Heart left ventricle (tissue), 13 donors: ENCODE results near the gene NKPD1.

ENCODE experiments used
- POLR2A ChIP-seq, 2 donors: fragments of 450-650 bp; IDR thresholded peaks; one replicate each; pipeline ENCODE4 v1.6.1; 2017; ENCODE audit warnings: antibody characterized with exemption in 2 of 2, mild to moderate bottlenecking in 2 of 2, moderate library complexity in 2 of 2
- TF ChIP-seq, protein P1 (sequence below), 12 donors: fragments of 200-600 bp; sonication (generic) in 4 of 12; IDR thresholded peaks; one replicate each; pipeline versions ENCODE4 v1.5.0 to v1.8.0; 2018 to 2022; ENCODE audit warnings: antibody characterized with exemption in 12 of 12, mild to moderate bottlenecking in 5 of 12
- donor health status: ischemic (EF 13 %, LVEDD 7.1; RV severe dilation, severe dysfunction).
- donor health status: DM: no; HTN: yes; CAD: no.
- donor health status: DM: no; HTN: no; CAD: no.
- donor health status: ischemic (EF 25% LVEDD 6.9; RV normal size, moderate dysfunction).
- donor health status: ischemic (EF 25% LVEDD 5.7; RV mildly dilated, moderate dysfunction).
- donor health status: ischemic (EF 35%, LVEDD 5.7; RV mildly dilated, moderate dysfunction).
- donor health status: nonischemic (EF 11% LVEDD 7.7; RV severe dilation, severe dysfunction).
- donor health status: DM: yes; HTN: yes; CAD: no.
- donor health status: PGD.
- donor health status: ischemic (EF 29% LVEDD 5.4; RV normal size, mild dysfunction).
- donor health status: nonischemic (EF 23%, LVEDD 6.1; RV moderate dilation, normal function).

DNA sequence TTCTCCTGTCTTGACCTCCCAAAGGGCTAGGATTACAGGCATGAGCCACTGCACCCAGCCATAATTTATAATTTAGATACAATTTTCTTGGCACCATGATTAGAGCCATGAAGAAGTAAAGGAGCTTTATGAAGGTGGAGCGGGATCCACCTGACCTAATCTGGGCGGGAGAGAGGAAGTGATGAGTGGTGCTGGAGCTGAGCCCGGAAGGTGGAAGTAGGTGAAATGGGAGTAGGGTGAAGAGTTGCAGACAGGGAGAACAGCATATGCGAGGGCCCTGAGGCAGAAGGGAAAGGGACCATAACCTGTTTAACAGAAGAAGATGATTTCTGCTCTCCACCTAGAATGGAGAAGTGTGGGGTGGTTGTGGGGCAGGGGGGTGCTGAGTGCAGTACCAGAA is 22.0 kb upstream of the NKPD1 start:
- TF ChIP-seq POLR2A (IDR thresholded peaks at IDR 0.05): no peak
- TF ChIP-seq, protein P1, sequence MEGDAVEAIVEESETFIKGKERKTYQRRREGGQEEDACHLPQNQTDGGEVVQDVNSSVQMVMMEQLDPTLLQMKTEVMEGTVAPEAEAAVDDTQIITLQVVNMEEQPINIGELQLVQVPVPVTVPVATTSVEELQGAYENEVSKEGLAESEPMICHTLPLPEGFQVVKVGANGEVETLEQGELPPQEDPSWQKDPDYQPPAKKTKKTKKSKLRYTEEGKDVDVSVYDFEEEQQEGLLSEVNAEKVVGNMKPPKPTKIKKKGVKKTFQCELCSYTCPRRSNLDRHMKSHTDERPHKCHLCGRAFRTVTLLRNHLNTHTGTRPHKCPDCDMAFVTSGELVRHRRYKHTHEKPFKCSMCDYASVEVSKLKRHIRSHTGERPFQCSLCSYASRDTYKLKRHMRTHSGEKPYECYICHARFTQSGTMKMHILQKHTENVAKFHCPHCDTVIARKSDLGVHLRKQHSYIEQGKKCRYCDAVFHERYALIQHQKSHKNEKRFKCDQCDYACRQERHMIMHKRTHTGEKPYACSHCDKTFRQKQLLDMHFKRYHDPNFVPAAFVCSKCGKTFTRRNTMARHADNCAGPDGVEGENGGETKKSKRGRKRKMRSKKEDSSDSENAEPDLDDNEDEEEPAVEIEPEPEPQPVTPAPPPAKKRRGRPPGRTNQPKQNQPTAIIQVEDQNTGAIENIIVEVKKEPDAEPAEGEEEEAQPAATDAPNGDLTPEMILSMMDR (IDR thresholded peaks at IDR 0.05): no peak
